GM12891 (cell line): ENCODE results near the gene CMIP.

Source experiments
- POLR2A ChIP-seq: IDR thresholded peaks from 2 replicates; pipeline ENCODE4 v1.6.1; 2011; ENCODE audit warnings: low read depth, low read length, control low read depth
- POLR2AphosphoS5 ChIP-seq: IDR thresholded peaks from 2 replicates; pipeline ENCODE4 v1.6.1; 2011; ENCODE audit warnings: low read depth, low read length, control low read depth
- POU2F2 ChIP-seq: IDR thresholded peaks from 2 replicates; pipeline ENCODE4 v1.6.1; 2011; ENCODE audit warnings: low read depth, mild to moderate bottlenecking, control low read depth, low read length, moderate library complexity
- TAF1 ChIP-seq: IDR thresholded peaks from 2 replicates; pipeline ENCODE4 v1.6.1; 2011; ENCODE audit warnings: low read depth, low read length, control low read depth

- TF ChIP-seq POLR2A (no peak), POLR2AphosphoS5 (no peak), TAF1 (no peak), POU2F2 (no peak)
Measured at GRCh38 chr16:81654346-81654745, 209.7 kb downstream of the CMIP start.
